Measurements from ENCODE around the gene PRIMA1. TPM values are rescaled to one million over a fixed set of nuclear protein-coding genes. Genes with fewer than 3 reads are reported as not detected.

Gene PRIMA1
- total and polyA plus RNA-seq, 2 experiments from 2014 or later: 0.53 to 5.7 TPM

DNA sequence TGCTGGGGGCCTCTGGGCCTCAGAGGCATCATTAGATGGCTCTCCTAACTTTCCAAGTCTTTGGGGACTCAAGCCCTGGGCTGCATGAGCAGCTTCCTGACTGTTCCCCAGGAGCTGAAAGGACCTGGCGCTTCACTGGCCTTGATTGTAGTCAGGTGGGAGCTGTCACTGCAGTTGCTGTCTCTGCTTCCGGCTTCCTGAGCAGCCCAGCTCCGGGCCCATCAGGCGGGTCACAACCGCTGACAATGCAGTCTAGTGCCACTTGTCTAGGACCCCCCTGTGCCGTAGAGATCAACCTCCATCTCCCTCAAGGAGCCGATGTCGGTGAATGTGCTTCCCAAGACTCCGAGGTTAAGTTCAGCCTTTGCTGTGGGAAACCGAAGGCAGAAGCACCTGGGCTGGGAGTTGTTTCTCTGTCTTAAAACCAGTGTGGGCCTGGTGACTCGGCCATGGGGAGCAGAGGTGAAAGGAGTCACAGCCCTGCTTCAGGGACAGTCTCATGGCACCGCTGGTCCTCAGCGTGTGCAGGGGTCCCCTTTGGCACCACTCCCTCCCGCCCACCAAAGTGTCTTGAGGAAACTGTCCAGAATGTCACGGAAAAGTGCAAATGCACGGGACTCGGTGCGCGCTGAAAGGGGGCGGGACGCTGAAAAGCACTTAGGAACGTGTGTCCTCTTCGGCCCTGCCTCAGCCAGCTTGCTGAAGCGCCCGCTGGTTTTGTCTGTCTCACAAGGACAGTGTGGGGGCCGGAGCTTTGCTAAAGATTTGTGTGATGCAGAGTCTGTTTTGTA is 44.8 kb downstream of the PRIMA1 start:
- no peaks in the 10 kb centered on the region for H3K36me3 ChIP-seq
- DNase-seq (ENCODE audit: low read depth in 1 of 2, low spot score in 1 of 2): no peak
- H3K27ac ChIP-seq: peak overlapping the region; percentile 3
- no peaks in the 10 kb centered on the region for H3K9me3 ChIP-seq (ENCODE audit: low read depth)
- TF ChIP-seq, protein P1, sequence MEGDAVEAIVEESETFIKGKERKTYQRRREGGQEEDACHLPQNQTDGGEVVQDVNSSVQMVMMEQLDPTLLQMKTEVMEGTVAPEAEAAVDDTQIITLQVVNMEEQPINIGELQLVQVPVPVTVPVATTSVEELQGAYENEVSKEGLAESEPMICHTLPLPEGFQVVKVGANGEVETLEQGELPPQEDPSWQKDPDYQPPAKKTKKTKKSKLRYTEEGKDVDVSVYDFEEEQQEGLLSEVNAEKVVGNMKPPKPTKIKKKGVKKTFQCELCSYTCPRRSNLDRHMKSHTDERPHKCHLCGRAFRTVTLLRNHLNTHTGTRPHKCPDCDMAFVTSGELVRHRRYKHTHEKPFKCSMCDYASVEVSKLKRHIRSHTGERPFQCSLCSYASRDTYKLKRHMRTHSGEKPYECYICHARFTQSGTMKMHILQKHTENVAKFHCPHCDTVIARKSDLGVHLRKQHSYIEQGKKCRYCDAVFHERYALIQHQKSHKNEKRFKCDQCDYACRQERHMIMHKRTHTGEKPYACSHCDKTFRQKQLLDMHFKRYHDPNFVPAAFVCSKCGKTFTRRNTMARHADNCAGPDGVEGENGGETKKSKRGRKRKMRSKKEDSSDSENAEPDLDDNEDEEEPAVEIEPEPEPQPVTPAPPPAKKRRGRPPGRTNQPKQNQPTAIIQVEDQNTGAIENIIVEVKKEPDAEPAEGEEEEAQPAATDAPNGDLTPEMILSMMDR (IDR thresholded peaks at IDR 0.05; ENCODE audit: low read depth, low read length): no peak
- no peak overlapping the region for H3K4me3 ChIP-seq
- H3K4me1 ChIP-seq (ENCODE audit: low read depth): peaks cover 49% of the 10 kb centered on the region
- H3K27me3 ChIP-seq: no peaks in the 10 kb centered on the region

- H3K4me1 ChIP-seq (ENCODE audit: low read depth): peaks cover 42% of the 10 kb centered on the region
- TF ChIP-seq, protein P1 (IDR thresholded peaks at IDR 0.05; ENCODE audit: low read depth, low read length): no peak
- peak in 1 of 2 donors; percentile 21 for DNase-seq (ENCODE audit: low read depth in 1 of 2, low spot score in 1 of 2)
- H3K27ac ChIP-seq: peak overlapping the region; percentile 3
- H3K27me3 ChIP-seq: no peaks in the 10 kb centered on the region
- no peaks in the 10 kb centered on the region for H3K36me3 ChIP-seq
- no peak overlapping the region for H3K4me3 ChIP-seq
- no peaks in the 10 kb centered on the region for H3K9me3 ChIP-seq (ENCODE audit: low read depth)
Measured at GRCh38 chr14:93742761-93743160, 45.5 kb downstream of the PRIMA1 start.

- Histone ChIP-seq H3K9me3 (ENCODE audit: low read depth) (no peaks in the 10 kb centered on the region), H3K36me3 (no peaks in the 10 kb centered on the region), H3K4me1 (ENCODE audit: low read depth) (peaks cover 31% of the 10 kb centered on the region), H3K4me3 (no peak overlapping the region), H3K27me3 (no peaks in the 10 kb centered on the region), H3K27ac (no peak overlapping the region)
- TF ChIP-seq, protein P1 (IDR thresholded peaks at IDR 0.05; ENCODE audit: low read depth, low read length): no peak
- DNase-seq (ENCODE audit: low read depth in 1 of 2, low spot score in 1 of 2): no peak
Measured at GRCh38 chr14:93741556-93742230, 46.6 kb downstream of the PRIMA1 start.

GRCh38 chr14:93737634-93738033 is 50.7 kb downstream of the PRIMA1 start:
- H3K36me3 ChIP-seq: no peaks in the 10 kb centered on the region
- DNase-seq (ENCODE audit: low read depth in 1 of 2, low spot score in 1 of 2): no peak
- TF ChIP-seq, protein P1 (IDR thresholded peaks at IDR 0.05; ENCODE audit: low read depth, low read length): no peak
- H3K4me1 ChIP-seq (ENCODE audit: low read depth): peaks cover 3% of the 10 kb centered on the region
- no peak overlapping the region for H3K4me3 ChIP-seq
- H3K27ac ChIP-seq: no peak overlapping the region
- no peaks in the 10 kb centered on the region for H3K27me3 ChIP-seq
- no peaks in the 10 kb centered on the region for H3K9me3 ChIP-seq (ENCODE audit: low read depth)

- H3K9me3 ChIP-seq (ENCODE audit: low read depth): no peaks in the 10 kb centered on the region
- no peaks in the 10 kb centered on the region for H3K36me3 ChIP-seq
- TF ChIP-seq, protein P1 (IDR thresholded peaks at IDR 0.05; ENCODE audit: low read depth, low read length): no peak
- DNase-seq (ENCODE audit: low read depth in 1 of 2, low spot score in 1 of 2): peak in 1 of 2 donors; percentile 44
- H3K27ac ChIP-seq: no peak overlapping the region
- H3K4me3 ChIP-seq: no peak overlapping the region
- H3K4me1 ChIP-seq (ENCODE audit: low read depth): no peaks in the 10 kb centered on the region
- H3K27me3 ChIP-seq: no peaks in the 10 kb centered on the region
Measured at GRCh38 chr14:93736378-93737014, 51.8 kb downstream of the PRIMA1 start.
